DMS153 (cell line): ENCODE data around the gene LRRN2.

Source experiments
- DNase-seq: peaks from one replicate; lab custom pipeline; 2025; lab: John Stamatoyannopoulos, UW

LRRN2 gene

DNA sequence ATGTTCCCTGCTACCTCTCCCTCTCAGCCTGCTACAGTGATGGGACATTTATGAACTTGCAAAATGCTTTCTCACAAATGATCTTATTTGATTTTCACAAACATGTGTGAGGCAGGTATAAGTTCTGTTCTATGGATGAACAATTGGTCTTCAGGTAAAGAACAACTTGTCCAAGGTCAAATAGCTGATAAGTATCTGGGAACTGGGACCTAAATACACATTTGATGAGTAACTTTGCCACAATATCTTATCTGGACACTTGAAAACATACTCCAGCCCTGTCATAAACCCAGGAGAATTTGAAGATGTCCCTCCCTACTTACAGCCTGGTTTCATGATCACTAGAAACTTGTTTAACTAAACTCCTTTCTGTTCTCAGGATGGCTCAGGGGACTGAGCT, 23.0 kb downstream of the LRRN2 start:
- no peak for DNase-seq

DNA sequence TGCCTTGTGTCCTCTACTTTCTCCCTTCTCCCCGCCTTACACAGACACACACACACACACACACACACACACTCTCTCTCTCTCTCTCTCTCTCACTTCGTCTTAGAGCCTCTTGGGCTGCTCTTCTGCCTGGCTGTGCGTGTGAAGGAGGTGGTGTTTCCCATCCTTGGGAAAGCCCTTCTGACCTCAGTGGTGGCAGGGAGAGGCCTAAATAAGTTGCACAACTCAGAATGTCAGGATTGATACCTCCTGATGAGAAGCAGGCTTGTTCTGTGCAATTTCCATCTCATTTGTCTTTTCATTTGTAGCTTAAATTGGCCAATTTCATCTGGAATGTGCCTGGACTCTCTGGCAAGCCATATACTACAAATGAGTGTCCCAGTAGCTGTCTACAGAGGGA, 25.0 kb downstream of the LRRN2 start:
- DNase-seq: no peak

DNA sequence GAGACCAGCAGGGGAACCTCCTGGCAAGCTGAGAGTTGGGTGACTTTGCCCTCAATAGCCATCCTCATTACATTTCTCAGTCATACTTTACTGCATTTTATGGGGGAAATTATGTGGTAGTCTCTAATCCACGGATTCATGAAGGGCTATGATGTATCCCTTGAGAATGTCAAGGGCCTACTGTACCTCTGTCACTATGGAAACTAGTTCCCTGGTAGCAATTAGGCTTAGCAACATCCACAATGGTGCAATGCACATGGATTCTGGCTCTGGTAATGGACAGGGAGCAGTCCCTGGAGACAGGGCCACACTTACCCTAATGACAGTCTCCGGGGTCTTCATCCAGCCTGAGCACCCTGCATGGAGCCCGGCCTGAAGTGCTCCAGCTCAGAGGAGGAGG, 26.5 kb downstream of the LRRN2 start:
- DNase-seq: peak; percentile 60

DNA sequence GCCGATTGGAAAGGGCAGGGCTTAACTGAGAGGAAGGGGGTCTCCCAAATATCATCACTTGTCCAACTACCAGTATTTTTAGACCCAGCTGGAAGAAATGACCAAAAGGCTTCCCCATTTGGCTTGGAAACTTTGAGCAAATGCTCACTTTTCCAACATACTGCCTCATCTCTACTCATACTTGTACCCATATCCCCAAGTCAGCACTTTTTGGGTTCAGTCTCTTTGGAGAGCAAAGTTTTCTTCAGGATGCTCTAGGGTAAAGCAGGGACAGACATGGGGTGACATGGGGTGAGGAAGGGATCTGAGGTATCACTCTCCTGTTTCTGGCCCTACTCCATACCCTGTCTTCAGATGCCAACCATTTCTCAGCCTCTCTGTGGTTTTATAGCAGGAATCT, 27.2 kb downstream of the LRRN2 start:
- no peak for DNase-seq

DNA sequence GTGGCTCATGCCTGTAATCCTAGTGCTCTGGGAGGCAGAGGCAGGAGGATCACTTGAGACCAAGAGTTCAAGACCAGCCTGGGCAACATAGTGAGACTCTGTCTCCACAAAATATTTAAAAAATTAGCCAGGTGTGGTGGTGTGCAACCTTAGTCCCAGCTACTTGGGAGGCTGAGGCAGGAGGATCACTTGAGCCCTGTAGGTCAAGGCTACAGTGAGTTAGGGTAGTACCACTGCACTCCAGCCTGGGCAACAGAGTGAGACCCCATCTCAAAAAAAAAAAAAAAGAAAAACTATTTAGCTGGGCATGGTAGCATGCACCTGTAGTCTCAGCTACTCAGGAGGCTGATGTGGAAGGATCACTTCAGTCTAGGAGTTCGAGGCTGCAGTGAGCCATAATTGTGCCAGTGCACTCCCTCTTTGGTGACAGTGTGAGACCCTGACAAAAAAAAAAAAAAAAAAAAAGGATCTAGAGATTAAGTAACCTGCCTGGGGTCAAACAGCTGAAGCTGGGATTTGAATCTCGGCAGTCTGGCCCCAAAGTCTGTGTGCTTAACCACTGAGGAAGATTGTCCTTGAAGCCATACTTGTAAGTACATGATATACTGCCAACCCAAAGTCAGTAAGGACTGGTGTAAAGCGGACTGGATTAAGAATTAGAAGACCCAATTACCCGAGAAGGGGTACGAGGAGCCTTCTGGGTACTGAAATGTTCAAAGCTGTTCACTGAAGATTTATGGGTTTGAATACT, 31.8 kb downstream of the LRRN2 start:
- DNase-seq: no peak

DNA sequence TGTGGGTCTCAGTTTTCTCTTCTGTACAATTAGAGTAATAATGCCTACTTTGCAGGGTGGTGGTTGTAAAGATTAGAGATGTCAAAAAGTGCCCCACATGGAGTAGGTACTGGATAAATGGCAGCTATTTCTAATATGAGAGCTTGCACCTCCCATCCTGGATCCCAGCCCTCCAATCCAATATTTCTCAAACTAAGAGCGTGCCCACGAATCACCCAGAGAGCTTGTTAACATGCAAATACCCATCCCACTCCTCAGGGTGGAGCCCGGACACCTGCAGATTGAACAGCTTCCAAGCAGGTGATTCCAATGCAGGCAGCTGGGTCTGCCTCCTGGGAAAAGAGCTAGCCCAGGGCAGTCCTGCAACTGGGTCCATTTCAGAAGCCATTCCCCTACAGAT, 33.0 kb downstream of the LRRN2 start:
- peak; percentile 47 for DNase-seq

DNA sequence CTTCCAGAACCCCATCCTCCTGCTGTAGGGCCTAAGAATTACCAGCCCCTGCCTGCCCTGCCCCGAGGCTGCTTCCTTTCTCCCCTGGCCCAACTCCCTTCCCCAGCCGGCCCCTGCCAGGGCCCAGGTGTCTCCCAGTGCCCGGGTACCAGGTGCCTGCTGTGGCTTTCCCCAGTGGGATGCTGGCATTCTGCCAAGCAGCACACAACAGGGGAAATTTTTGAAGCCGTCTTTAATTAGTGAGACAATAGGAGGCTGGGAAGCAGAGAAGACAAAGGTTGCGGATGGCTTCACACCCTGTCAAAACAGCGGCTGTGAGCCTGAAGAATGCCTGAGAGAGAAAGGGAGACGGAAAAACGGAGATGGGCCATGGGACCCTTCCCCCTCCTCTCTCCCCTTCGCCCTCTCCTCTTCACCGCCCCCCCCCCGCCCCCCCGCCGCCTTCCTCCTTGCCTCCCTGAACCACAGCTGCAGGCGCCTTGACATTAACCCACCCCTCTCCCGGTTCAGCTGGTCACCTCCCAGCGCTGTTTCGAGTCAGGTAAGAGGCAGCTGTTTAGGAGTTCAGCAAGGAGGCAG, 33.6 kb downstream of the LRRN2 start:
- DNase-seq: peak; percentile 77

DNA sequence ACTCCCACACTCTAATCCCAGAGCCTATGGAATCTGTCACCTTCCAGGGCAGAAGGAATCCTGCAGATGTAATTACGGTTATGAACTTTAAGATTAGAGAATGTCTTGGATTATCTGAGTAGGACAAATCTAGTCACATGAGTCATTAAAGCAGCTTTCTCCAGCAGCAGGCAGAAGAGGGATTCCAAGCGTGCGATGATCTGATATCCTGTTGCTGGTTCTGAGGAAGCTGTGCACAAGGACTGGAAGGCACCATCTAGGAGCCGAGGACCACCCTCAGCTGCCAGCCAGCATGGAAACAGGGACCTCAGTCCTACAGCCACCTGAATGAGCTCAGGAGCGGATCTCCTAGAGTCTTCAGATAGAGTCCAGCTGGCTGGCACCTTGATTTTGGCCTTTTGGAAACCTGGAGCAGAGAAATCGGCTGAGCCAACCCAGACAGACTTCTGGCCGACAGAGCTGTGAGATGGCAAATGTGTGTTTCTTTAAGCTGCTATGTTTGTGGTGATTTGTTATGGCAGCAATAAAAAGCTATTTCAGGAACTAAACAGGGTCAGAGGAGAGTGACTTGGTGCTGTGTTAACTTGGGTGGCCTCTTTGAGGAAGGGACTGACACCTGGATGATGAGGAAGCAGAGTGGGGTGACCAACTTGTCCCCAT, 34.5 kb downstream of the LRRN2 start:
- no peak for DNase-seq

DNA sequence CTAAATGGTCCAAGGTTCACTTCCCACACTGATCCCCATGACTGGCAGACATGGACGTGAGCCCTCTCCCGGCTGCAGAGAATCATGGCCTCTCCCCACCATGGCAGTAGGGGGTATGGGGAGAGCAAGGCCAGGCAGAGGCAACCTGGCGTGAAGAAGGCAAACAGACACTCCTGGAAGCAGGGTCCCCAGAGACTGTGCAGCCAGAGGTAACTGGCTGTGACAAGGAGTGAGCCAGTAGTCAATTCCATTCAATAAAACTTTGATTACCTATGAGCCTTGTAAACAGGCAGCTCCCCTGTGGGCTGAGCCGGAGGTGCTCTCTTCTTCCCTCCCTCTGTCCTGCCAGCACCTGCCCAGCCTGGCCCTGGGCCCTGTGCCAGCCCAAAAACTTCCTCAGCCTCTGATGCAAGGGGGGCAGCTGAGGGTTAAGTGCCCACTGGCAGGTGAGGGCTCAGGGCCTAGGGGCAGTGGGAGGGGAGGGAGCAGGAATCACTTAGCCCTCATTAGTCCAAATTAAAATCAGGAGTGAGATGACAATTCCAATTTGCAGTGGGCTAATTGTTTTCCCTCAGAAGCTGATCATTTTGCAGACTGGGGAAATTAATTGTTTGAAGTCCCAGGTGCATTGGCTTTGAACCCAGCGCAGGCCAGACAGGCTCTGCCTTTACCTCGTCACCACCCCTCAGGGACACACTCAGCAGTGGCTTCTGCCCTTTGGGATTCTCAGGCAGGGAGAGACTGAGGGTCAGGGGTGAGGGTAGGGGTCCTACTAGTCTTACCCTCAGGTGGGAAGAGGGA, 35.6 kb downstream of the LRRN2 start:
- DNase-seq: peak; percentile 99

DNA sequence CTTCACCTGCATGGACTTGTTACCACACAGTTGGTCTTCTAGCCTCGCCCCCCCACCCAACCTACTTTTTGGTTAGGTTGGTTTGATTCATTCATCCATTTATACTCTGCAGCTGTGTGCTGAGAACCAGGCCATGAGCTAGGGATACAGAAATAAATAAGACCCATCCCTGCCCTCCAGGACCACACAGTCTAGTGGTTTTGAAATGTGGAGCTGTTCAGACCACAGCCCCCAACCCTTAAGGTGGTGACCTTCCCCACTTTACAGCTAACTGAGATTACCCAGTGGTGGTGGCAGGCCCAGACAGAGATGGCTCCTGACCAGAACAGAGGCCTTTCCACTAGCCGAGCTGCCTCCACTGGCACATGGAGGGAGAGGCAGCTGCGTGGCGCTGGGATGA, 37.0 kb downstream of the LRRN2 start:
- DNase-seq: no peak

DNA sequence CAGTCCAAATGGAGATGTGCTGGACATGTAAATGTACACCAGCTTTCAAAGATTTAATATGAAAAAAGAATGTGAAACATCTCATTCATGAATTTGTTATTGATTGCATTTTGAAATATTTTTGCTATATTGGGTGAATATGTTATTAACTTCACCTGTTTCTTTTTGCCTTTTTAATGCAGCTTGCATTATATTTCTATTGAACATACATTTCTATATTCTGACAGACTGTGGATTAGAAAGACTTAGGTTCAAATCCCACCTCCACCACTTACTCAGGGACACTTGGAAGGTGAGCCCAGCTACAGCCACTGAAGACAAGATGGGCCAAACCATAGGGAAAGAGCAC, 37.8 kb downstream of the LRRN2 start:
- DNase-seq: no peak

DNA sequence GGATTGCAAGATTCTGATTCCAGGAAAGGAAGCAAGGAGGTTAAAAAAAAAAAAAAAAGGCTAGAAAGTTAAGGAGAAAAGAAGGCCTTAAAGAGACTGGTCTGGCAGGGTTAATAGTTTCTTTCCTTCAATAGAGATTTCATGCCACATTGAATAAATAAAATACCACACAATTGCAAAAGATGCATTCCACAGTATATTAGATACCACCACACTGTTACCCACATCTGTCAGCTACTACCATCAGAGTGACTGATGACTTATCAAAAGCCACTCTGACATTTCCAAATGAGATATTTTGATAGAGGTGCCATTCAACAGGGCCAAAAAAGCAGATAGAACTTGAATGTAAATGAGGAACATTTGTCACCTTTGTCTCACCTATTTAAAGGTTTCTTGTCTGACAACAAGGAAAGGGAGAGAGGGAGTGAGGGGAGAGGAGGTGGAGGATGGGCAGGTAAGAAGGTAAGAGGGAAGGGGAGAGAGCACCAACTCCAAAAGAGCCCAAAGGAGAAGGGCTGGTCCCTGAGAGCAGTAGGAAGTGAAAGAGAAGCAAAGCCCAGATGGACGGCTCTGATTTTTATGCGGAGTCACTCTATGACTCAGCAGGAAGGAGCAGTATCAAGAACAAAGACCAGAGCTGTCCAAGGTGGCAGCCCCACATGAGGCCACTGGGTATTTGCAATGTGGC, 38.3 kb downstream of the LRRN2 start:
- peak; percentile 70 for DNase-seq

DNA sequence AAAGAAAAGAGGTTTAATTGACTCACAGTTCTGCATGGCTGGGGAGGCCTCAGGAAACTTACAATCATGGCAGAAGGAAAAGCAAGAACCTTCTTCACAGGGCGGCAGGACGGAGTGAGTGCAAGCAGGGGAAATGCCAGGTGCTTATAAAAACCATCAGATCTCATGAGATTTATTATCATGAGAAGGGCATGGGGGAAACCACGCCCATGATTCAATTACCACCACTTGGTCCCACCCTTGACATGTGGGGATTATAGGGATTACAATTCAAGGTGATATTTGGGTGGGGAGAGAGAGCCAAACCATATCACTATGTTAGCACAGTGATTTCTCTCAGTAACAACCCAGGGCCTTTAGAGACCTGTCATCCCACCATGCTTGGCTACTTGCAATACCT, 39.9 kb downstream of the LRRN2 start:
- no peak for DNase-seq

DNA sequence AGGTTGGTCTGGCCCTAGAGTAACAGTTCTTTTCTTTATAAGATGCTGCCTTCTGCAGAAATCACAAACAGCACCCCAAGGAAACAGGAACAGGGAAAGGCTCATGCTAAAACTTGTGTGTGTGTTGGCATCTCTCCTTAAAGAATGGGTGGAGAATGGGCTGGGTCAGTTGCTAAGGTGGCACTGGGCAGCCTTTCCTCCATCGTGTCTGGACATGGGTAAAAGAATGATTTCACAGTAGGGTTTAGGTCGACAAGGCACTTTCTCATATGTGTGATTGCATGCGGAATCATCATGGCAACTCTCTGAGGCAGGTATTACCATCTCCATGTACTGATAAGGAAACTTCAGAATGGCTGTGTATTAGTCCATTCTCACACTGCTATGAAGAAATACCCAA, 40.3 kb downstream of the LRRN2 start:
- no peak for DNase-seq

DNA sequence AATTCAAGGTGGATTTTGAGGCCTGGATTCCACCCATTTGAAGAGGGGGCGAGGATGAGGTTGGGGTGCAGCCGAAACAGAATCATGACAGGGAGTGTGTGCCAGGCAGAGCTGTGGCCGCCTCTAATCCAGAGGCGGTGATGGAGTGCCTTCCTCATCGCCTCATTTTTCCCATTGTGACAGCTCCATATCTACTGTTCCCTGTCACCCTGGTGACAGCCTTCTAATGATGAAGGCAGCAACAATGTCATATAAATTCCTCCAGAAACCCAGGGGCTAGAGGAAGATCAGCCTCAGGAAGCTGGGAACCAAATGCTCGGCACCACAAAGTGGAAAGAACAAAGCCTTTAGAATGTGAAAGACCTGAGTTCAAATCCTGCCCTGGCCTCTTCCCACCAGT, 42.0 kb downstream of the LRRN2 start:
- DNase-seq: no peak

DNA sequence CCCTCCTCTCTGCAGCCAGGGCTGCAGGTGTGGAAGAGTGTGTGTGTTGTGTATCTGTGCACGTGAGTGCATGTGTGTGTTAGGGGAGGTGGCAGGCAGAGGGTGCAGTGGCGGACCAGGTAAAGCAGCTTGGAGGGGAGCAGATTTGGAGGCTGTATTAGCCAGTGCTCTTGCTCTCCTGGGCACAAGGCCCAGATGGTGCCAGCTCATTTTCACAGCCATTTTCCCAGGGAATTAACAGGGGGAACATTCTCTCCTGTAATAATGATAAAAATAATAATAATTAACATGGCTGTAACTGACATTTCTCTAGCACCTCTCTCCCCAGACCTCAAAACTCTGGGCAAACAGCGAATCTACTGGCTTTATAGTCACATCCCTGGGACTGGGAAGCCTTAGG, 43.6 kb downstream of the LRRN2 start:
- no peak for DNase-seq

DNA sequence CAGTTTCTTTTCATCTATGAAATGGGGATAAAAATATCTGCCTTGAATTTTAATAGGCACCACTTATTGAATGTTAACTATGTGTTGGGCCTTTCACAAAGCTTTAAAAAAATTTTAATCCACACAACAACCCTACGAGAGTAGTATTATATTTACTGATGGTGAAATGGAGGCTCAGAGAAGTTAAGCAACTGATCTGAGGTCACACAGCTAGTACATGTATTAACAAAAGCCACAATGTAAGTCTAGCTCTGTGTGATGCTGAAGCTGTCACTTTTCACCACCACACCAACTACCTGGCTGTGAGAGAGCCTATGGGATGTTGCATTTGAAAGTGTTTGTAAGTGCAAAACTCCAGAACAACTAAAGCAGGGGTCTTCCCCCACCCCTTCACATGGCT, 44.1 kb downstream of the LRRN2 start:
- DNase-seq: no peak

DNA sequence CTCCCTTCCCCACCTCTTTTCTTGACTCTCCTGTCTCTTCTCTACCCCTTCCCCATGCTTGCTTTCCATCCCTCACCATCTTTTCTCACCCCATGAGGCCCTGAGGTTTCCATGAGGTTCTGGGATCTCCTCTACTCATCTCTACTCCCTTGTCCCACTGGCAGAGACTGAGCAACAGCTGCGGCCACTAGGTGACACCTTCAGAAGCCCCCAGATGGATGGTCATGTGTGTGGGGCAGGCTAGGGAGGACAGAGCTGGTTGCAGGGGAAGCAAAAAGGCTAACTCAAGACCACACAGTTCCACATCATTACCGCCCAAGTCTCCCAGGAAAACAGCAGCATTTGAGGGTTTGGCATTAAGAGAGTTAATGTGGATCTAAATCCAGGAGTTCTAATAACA, 45.0 kb downstream of the LRRN2 start:
- no peak for DNase-seq

DNA sequence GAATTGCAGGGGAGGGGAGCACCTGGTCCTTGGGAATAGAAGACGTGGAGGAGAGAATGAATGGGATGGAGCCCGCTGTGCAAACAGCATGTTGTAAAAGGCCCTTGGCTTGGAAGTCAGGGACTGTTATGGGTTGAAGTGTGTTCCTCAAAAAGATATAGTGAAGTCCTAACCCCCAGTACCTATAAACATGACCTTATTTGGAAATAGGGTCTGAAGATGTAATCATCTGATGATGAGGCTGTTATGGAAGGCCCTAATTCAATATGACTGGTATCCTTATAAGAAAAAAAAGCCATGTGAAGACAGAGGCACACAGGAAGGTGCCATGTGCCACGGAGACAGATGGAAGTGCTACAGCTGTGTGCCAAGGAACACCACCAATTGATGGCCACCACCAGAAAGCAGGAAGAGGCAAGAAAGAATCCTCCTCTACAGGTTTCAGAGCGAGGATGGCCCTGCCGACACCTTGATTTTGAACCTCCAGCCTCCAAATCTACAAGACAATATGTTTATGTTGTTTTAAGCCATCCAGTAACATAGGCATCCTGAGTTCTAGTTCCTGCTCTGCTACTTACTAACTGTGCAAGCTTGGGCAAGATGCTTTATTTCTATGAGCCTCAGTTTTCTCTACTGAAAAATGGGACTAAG, 51.2 kb downstream of the LRRN2 start:
- peak; percentile 50 for DNase-seq

DNA sequence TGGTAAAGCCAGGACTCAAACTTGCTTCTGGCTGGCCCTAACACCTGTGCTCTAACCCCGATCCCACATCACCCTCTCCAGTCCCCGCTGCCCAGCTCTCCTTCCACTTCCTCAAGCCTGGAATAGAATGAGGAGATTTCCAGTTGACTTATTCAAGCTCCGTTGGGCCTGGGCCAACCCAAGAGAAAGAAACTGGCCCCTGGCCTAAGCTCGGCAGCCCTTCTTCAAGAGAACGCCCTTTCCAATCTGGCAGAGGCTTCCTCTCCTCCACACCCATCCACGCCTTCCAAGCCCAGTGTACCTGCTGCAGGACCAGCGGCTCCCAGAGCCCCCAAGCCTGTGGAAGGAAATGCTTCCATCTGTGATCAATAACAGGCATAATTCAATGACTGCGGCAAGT, 51.9 kb downstream of the LRRN2 start:
- no peak for DNase-seq

DNA sequence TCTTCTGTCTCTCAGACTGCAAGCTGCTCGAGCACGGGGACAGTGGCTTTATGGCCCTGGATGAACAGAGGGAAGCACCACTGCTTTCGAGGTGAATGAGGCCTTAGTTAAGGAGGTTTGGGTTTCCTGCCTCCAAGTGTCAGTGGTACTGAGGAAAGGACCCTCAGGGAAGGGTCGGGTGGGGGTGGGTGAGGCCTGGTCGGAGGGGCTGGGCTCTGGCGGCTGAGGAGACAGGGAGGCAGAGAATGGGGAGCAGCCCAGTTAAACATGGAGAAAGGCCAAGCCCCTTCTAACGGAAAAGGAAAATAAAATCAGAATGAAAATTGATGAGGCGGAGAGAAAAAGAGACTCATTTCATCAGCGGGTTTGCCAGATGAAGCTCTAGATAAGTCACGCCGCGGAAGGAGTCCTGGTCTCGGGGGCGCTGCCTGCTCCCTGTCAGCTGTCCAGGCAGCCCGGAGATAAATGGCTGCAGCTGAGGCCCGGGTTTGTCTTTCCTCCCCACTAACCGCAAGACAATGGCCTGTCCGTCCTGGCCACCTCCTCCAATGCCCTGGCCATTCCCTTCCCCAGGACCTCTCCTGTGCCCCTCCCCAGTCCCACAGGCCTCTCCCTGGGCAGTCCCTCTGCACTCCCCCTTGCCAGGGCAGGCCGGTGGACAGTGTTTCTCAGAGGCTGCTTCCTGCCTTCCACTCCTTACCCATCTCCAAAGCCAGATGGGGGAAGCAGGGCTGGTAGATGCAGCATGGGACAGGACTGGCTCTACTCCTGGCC, 55.2 kb downstream of the LRRN2 start:
- DNase-seq: no peak
